Transverse colon (tissue), 4 donors: Measurements from ENCODE around the gene CCNQ. TPM values are rescaled to one million over a fixed set of nuclear protein-coding genes. Genes with fewer than 3 reads are reported as not detected.

ENCODE experiments used
- DNase-seq: peaks from one replicate; pipeline ENCODE4 v3.0.0-alpha.2; 2019
- H3K27ac ChIP-seq, 4 donors: fragments of 200-600 bp; sonication (generic); 2 replicates each; pipeline ENCODE4 v1.5.1; 2016 to 2018; ENCODE audit warnings: inconsistent platforms in 4 of 4
- H3K27me3 ChIP-seq: fragments of 200-600 bp; sonication (generic); 2 replicates; pipeline ENCODE4 v1.5.1; 2017; ENCODE audit warnings: inconsistent platforms
- H3K36me3 ChIP-seq, 4 donors: fragments of 200-600 bp; sonication (generic); 2 replicates each; pipeline ENCODE4 v1.5.1; 2017 to 2019; ENCODE audit warnings: inconsistent platforms in 4 of 4
- H3K4me1 ChIP-seq, 4 donors: fragments of 200-600 bp; sonication (generic); 2 replicates each; pipeline ENCODE4 v1.5.1; 2017 to 2020; ENCODE audit warnings: inconsistent platforms in 4 of 4
- H3K4me3 ChIP-seq, 4 donors: fragments of 200-600 bp; sonication (generic); 1 replicate in 1 of 4; 2 replicates in 3 of 4; pipeline versions ENCODE4 v1.5.1 to v1.6.1; 2017 to 2019; ENCODE audit warnings: inconsistent platforms in 4 of 4
- H3K9me3 ChIP-seq, 2 donors: fragments of 200-600 bp; sonication (generic); 2 replicates each; pipeline ENCODE4 v1.5.1; 2017 to 2019; ENCODE audit warnings: inconsistent platforms in 2 of 2
- CTCF ChIP-seq, 5 experiments: fragments of 200-600 bp in 3 of 5; fragments of 450-650 bp in 2 of 5; sonication (generic) in 3 of 5; IDR thresholded peaks; 1 replicate in 2 of 5; 2 replicates in 3 of 5; pipeline ENCODE4 v1.5.1; 2016 to 2017; ENCODE audit warnings: antibody characterized with exemption in 5 of 5, inconsistent platforms in 3 of 5, mild to moderate bottlenecking in 2 of 5, moderate library complexity in 1 of 5
- EP300 ChIP-seq: sonication (generic); formaldehyde crosslinking; IDR thresholded peaks from one replicate; pipeline ENCODE4 v1.6.1; 2017; ENCODE audit warnings: antibody characterized with exemption, low read depth
- POLR2A ChIP-seq: fragments of 450-650 bp; IDR thresholded peaks from one replicate; pipeline ENCODE4 v1.6.1; 2016; ENCODE audit warnings: antibody characterized with exemption, mild to moderate bottlenecking, moderate library complexity
- POLR2AphosphoS5 ChIP-seq, 3 donors: sonication (generic); formaldehyde crosslinking; IDR thresholded peaks; one replicate each; pipeline ENCODE4 v1.6.1; 2016; ENCODE audit warnings: antibody characterized with exemption in 3 of 3
- WGBS, 2 donors: methylation state at CpG; one replicate each; pipeline ENCODE4 v1.1.5; 2018; ENCODE audit warnings: low coverage in 1 of 2; 5-methylcytosine and 5-hydroxymethylcytosine counted together
- in situ Hi-C, 4 donors: fragments of 200-750 bp; cut with MboI; loops; one replicate each; pipeline versions ENCODE4 v1.15.0 to v1.15.1; 2017; ENCODE audit warnings: low sequenced_read_pairs in 3 of 4, low pct_ligation_motif_present in 1 of 4, low pct_unique_long_range_greater_than_20kb in 1 of 4
- intact Hi-C: fragments of 100-400 bp; cut with DNase I; formaldehyde crosslinking; loops from one replicate; pipeline ENCODE4 v1.15.1; 2023; ENCODE audit warnings: low total_unique reads
- total RNA-seq, 4 donors: library from RNA; depleted of rRNA; stranded (reverse); fragments of >200 nt; gene quantifications; one replicate each; pipeline ENCODE4 v1.1.0, GENCODE V29; 2016

Gene CCNQ
- total RNA-seq, 4 donors from 2014 or later, result 5.2 to 32.5 (median 26.8) TPM

- Histone ChIP-seq H3K27me3 (peaks cover 8% of the 10 kb centered on the region), H3K4me3 (no peak overlapping the region), H3K27ac (no peak overlapping the region), H3K9me3 (no peaks in the 10 kb centered on the region), H3K4me1 (peaks cover 0 to 8% (median 0%) of the 10 kb centered on the region in 4 donors), H3K36me3 (no peaks in the 10 kb centered on the region)
- DNase-seq, result no peak
- TF ChIP-seq POLR2A (no peak), CTCF (IDR thresholded peaks at IDR 0.05) (no peak), POLR2AphosphoS5 (IDR thresholded peaks at IDR 0.05) (no peak)
- 79% methylated on average over 10 of the region's 10 CpGs; no CpG with 5 or more reads in 1 of the 2 donors for WGBS, 2 donors
- intact Hi-C loops (no loop called here), in situ Hi-C loops (no loop called here)
These were observed 13.5 kb upstream of the CCNQ start for GRCh38 chrX:153612413-153612812.

GRCh38 chrX:153611298-153612095 lies 12.6 kb upstream of the CCNQ start:
- peaks cover 0 to 8% (median 0%) of the 10 kb centered on the region in 4 donors for H3K4me1 ChIP-seq
- in situ Hi-C loops (no loop called here), intact Hi-C loops (no loop called here)
- no peaks in the 10 kb centered on the region for H3K9me3 ChIP-seq
- no peak overlapping the region for H3K27ac ChIP-seq
- 69% methylated on average over 14 of the region's 14 CpGs; no CpG with 5 or more reads in 1 of the 2 donors for WGBS, 2 donors
- TF ChIP-seq CTCF (IDR thresholded peaks at IDR 0.05) (no peak), POLR2AphosphoS5 (IDR thresholded peaks at IDR 0.05) (no peak), POLR2A (no peak), EP300 (no peak)
- peaks cover 8% of the 10 kb centered on the region for H3K27me3 ChIP-seq
- H3K36me3 ChIP-seq, result no peaks in the 10 kb centered on the region
- H3K4me3 ChIP-seq, result no peak overlapping the region
- DNase-seq, result no peak

GRCh38 chrX:153610836-153611213 lies 11.9 kb upstream of the CCNQ start:
- H3K4me1 ChIP-seq, result peaks cover 0 to 8% (median 0%) of the 10 kb centered on the region in 4 donors
- peaks cover 8% of the 10 kb centered on the region for H3K27me3 ChIP-seq
- no peak overlapping the region for H3K27ac ChIP-seq
- DNase-seq, result no peak
- no peak for TF ChIP-seq POLR2AphosphoS5 (IDR thresholded peaks at IDR 0.05)
- no peak for TF ChIP-seq CTCF (IDR thresholded peaks at IDR 0.05)
- TF ChIP-seq POLR2A, result no peak
- TF ChIP-seq EP300, result no peak
- no peak overlapping the region for H3K4me3 ChIP-seq
- 83% methylated on average over 9 of the region's 9 CpGs; no CpG with 5 or more reads in 1 of the 2 donors for WGBS, 2 donors
- no peaks in the 10 kb centered on the region for H3K36me3 ChIP-seq
- in situ Hi-C loops, result no loop called here
- intact Hi-C loops, result no loop called here
- no peaks in the 10 kb centered on the region for H3K9me3 ChIP-seq

GRCh38 chrX:153609917-153610835 lies 11.2 kb upstream of the CCNQ start:
- intact Hi-C loops, result no loop called here

More at GRCh38 chrX:153609917-153610835, 11.2 kb upstream of the CCNQ start:
- no peaks in the 10 kb centered on the region for H3K9me3 ChIP-seq
- H3K27ac ChIP-seq, result no peak overlapping the region
- DNase-seq, result peak; percentile 66
- H3K36me3 ChIP-seq, result no peaks in the 10 kb centered on the region
- peaks cover 8% of the 10 kb centered on the region for H3K27me3 ChIP-seq
- in situ Hi-C loops, result no loop called here
- TF ChIP-seq POLR2A, result no peak
- TF ChIP-seq CTCF (IDR thresholded peaks at IDR 0.05), result peak; percentile 60 to 73 (median 72)
- no peak for TF ChIP-seq POLR2AphosphoS5 (IDR thresholded peaks at IDR 0.05)
- no peak for TF ChIP-seq EP300
- peak overlapping the region; percentile 17 to 53 (median 28) for H3K4me3 ChIP-seq
- peaks cover 0 to 8% (median 0%) of the 10 kb centered on the region in 4 donors for H3K4me1 ChIP-seq
- WGBS, 2 donors, result 62% methylated on average over 49 of the region's 63 CpGs; no CpG with 5 or more reads in 1 of the 2 donors
